Panc1 (cell line): ENCODE data around the gene PTGR3. TPM values are rescaled to one million over a fixed set of nuclear protein-coding genes. Genes with fewer than 3 reads are reported as not detected.

ENCODE experiments used
- ATAC-seq: fragments of 200-7000 bp; cut with Tn5 transposase; 2 replicates; pipeline ENCODE4 v1.9.1; 2020; ENCODE audit warnings: mild to moderate bottlenecking, moderate library complexity
- BruUV-seq: library from RNA; stranded (reverse); fragments of 400-500 nt; replicated peaks from 2 replicates; lab custom pipeline; 2021; lab: Mats Ljungman, UMichigan
- CTCF ChIA-PET: fragments of 300-600 bp; sonication (Branson Sonifier 250); formaldehyde crosslinking; loops from one replicate; lab custom pipeline; 2022; ENCODE audit warnings: antibody characterized with exemption; lab: Charles Lee
- POLR2A ChIA-PET: fragments of 300-600 bp; sonication (Branson Sonifier 250); formaldehyde crosslinking; loops from one replicate; lab custom pipeline; 2022; ENCODE audit warnings: antibody characterized with exemption; lab: Charles Lee
- DNase-seq: peaks from one replicate; pipeline ENCODE4 v3.0.0-alpha.2; 2010; ENCODE audit warnings: low read depth, low spot score
- H3K27ac ChIP-seq: 2 replicates; pipeline ENCODE4 v1.5.1; 2011; ENCODE audit warnings: mild to moderate bottlenecking, low read length, inconsistent platforms
- H3K27me3 ChIP-seq: fragments of 200-500 bp; sonication (Bioruptor generic); 2 replicates; pipeline ENCODE4 v1.6.0; 2014; ENCODE audit warnings: low read length, inconsistent platforms; ENCODE audit not compliant: control insufficient read depth, insufficient read depth
- H3K36me3 ChIP-seq: fragments of 200-500 bp; sonication (Bioruptor generic); 2 replicates; pipeline ENCODE4 v1.5.1; 2014; ENCODE audit warnings: inconsistent platforms, mild to moderate bottlenecking, low read length, moderate library complexity; ENCODE audit not compliant: control insufficient read depth, insufficient read depth
- H3K4me1 ChIP-seq: 2 replicates; pipeline ENCODE4 v1.5.1; 2011; ENCODE audit warnings: inconsistent platforms, mild to moderate bottlenecking, low read length, moderate library complexity; ENCODE audit not compliant: control insufficient read depth, insufficient read depth
- H3K4me3 ChIP-seq, 2 experiments: 2 replicates each; pipeline ENCODE4 v1.5.1; 2011 to 2012; ENCODE audit warnings: low read depth in 2 of 2, low read length in 2 of 2, mild to moderate bottlenecking in 2 of 2, inconsistent platforms in 1 of 2, moderate library complexity in 1 of 2
- H3K9me3 ChIP-seq: fragments of 200-500 bp; sonication (Bioruptor generic); 2 replicates; pipeline ENCODE4 v1.5.1; 2014; ENCODE audit warnings: low read depth, mild to moderate bottlenecking, inconsistent platforms, low read length, moderate library complexity; ENCODE audit not compliant: control insufficient read depth, insufficient read depth
- SIN3A ChIP-seq: IDR thresholded peaks from 2 replicates; pipeline ENCODE4 v1.6.1; 2012; ENCODE audit warnings: low read depth, mild to moderate bottlenecking, low read length, moderate library complexity, borderline replicate concordance; ENCODE audit not compliant: insufficient read depth
- TCF7L2 ChIP-seq: IDR thresholded peaks from 2 replicates; pipeline ENCODE4 v1.6.1; 2011; ENCODE audit warnings: mild to moderate bottlenecking, low read depth, low read length, inconsistent platforms
- in situ Hi-C: cut with HindIII; loops from 2 replicates; pipeline ENCODE4 v1.10.0; 2016; ENCODE audit warnings: low sequenced_read_pairs, low pct_unique_long_range_greater_than_20kb
- intact Hi-C: fragments of 100-400 bp; cut with micrococcal nuclease; formaldehyde crosslinking; loops from one replicate; pipeline ENCODE4 v1.10.0; 2022; ENCODE audit not compliant: unreplicated experiment
- total RNA-seq: library from RNA; stranded (reverse); gene quantifications from one replicate; pipeline ENCODE4 v1.2.1, GENCODE V29; 2021; ENCODE audit not compliant: unreplicated experiment
- TF ChIP-seq, protein P1 (sequence below): fragments of 450-650 bp; IDR thresholded peaks from 2 replicates; pipeline ENCODE4 v1.5.1; 2017; ENCODE audit warnings: mild to moderate bottlenecking
- TF ChIP-seq, protein P2 (sequence below), 2 experiments: IDR thresholded peaks; 2 replicates each; pipeline ENCODE4 v1.6.1; 2011 to 2012; ENCODE audit warnings: low read depth in 2 of 2, control low read depth in 1 of 2, low read length in 1 of 2, mild to moderate bottlenecking in 1 of 2, moderate library complexity in 1 of 2; ENCODE audit not compliant: insufficient read depth in 1 of 2

PTGR3 gene
- total RNA-seq, 1 experiment from 2014 or later = 45.0 TPM

DNA sequence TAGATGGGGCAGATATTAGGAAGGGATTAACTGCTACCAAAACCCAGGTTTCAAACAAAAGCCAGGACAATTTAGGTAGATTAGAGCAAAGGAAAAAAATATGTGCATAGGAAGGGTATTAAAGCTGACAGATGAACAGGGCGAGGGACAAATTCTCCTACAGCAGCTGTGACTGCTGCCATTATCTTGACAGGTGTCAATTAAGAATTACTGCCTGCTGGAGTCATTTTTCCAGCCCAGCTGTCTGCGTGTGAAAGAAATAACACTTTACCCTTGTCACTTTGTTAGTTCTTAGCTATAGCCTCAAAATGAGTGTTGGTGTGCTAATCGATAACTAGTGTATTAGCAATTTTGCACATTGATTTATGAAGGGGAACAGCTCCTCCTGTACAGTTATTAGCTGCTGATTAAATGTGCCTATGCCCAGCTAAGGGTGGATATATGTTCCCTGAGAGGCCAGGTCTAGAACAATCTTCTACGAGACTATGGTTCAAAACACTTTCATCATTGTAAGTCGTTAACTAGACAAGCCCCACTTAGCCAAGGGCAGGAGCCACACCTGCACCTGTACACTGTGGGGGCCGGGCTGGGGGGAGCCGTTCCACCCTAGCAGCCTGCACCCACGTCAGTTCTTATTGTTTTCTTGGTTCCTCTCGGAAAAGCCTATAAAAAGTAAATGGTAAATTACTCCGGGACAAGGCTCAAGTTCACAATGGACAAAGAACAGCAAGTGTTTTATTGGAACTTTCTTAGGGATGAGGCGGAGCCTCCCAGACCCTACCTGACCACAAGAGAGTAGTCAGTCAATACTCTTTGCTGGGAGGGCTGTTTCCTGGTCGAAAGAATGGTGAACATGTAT lies 9.4 kb upstream of the PTGR3 start:
- H3K27ac ChIP-seq = no peak overlapping the region
- H3K4me3 ChIP-seq = no peak overlapping the region
- intact Hi-C loops = loop anchor here (10.0 kb wide), 1 partner anchor 563 kb away; no protein-coding TSS in a partner anchor
- DNase-seq (no peak), ATAC-seq (no peak)
- H3K36me3 ChIP-seq = no peaks in the 10 kb centered on the region
- POLR2A ChIA-PET = no interaction called here
- CTCF ChIA-PET = no interaction called here
- peaks cover 10% of the 10 kb centered on the region for H3K4me1 ChIP-seq
- BruUV-seq = no TSS peak
- H3K27me3 ChIP-seq = no peaks in the 10 kb centered on the region
- in situ Hi-C loops = no loop called here
- TF ChIP-seq TCF7L2 (no peak), SIN3A (no peak)
- TF ChIP-seq, protein P1, sequence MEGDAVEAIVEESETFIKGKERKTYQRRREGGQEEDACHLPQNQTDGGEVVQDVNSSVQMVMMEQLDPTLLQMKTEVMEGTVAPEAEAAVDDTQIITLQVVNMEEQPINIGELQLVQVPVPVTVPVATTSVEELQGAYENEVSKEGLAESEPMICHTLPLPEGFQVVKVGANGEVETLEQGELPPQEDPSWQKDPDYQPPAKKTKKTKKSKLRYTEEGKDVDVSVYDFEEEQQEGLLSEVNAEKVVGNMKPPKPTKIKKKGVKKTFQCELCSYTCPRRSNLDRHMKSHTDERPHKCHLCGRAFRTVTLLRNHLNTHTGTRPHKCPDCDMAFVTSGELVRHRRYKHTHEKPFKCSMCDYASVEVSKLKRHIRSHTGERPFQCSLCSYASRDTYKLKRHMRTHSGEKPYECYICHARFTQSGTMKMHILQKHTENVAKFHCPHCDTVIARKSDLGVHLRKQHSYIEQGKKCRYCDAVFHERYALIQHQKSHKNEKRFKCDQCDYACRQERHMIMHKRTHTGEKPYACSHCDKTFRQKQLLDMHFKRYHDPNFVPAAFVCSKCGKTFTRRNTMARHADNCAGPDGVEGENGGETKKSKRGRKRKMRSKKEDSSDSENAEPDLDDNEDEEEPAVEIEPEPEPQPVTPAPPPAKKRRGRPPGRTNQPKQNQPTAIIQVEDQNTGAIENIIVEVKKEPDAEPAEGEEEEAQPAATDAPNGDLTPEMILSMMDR = no peak
- no peaks in the 10 kb centered on the region for H3K9me3 ChIP-seq

DNA sequence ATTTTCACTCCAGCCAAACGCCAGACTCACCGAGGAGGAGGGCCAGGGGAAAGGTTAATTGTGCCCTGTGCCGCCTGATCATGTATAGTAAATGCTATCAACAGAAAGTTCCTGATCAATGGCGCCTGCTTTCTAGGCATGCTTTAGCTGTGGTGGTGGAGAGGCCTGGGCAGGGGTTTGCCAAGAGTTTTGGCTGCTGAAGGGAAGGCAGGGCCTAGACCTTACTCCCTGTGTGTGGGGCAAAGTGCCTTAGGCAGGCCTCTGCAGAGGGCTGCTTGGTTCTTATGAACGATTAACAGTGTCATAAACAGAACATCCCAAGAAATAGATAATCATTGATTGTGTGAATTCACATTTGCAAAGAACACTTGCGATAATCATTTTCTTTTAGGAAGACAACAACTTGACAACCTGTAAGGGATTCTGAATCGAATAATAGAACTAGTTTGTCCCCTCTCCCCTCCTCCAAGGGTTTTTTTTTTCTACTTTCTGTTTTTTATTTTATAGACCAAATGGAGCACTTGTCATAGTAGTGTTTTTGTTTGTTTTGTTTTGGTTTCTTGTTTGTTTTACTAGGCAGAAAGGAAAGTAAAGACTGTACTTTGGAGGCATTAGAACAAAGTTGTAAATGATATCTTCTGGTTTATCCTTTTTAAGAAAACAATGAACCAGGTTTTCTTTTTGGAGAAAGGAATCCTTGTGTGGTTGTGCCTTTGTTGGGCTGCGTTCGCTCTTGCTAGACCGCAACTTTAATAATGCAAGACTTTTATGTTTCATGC lies 8.2 kb upstream of the PTGR3 start:
- in situ Hi-C loops = no loop called here
- ChIA-PET CTCF (no interaction called here), POLR2A (no interaction called here)
- H3K27me3 ChIP-seq = no peaks in the 10 kb centered on the region
- no peak for ATAC-seq
- TF ChIP-seq, protein P2, sequence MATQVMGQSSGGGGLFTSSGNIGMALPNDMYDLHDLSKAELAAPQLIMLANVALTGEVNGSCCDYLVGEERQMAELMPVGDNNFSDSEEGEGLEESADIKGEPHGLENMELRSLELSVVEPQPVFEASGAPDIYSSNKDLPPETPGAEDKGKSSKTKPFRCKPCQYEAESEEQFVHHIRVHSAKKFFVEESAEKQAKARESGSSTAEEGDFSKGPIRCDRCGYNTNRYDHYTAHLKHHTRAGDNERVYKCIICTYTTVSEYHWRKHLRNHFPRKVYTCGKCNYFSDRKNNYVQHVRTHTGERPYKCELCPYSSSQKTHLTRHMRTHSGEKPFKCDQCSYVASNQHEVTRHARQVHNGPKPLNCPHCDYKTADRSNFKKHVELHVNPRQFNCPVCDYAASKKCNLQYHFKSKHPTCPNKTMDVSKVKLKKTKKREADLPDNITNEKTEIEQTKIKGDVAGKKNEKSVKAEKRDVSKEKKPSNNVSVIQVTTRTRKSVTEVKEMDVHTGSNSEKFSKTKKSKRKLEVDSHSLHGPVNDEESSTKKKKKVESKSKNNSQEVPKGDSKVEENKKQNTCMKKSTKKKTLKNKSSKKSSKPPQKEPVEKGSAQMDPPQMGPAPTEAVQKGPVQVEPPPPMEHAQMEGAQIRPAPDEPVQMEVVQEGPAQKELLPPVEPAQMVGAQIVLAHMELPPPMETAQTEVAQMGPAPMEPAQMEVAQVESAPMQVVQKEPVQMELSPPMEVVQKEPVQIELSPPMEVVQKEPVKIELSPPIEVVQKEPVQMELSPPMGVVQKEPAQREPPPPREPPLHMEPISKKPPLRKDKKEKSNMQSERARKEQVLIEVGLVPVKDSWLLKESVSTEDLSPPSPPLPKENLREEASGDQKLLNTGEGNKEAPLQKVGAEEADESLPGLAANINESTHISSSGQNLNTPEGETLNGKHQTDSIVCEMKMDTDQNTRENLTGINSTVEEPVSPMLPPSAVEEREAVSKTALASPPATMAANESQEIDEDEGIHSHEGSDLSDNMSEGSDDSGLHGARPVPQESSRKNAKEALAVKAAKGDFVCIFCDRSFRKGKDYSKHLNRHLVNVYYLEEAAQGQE (IDR thresholded peaks at IDR 0.05; ENCODE audit: insufficient read depth in 1 of 2, low read depth in 2 of 2, low read length in 1 of 2) = no peak
- TF ChIP-seq TCF7L2 = no peak
- H3K9me3 ChIP-seq = no peaks in the 10 kb centered on the region
- peaks cover 21% of the 10 kb centered on the region for H3K4me1 ChIP-seq
- H3K27ac ChIP-seq = no peak overlapping the region
- no peak overlapping the region for H3K4me3 ChIP-seq
- BruUV-seq = no TSS peak
- intact Hi-C loops = loop anchor here (10.0 kb wide), 1 partner anchor 562 kb away; no protein-coding TSS in a partner anchor
- no peaks in the 10 kb centered on the region for H3K36me3 ChIP-seq
- no peak for DNase-seq
